Activated naive CD4-positive, alpha-beta T cell treated with anti-CD3 and anti-CD28 coated beads, Interleukin-2, amount 50 U/mL, for 72 hours (primary cell): ENCODE measurements around the gene SLC22A1. TPM values are rescaled to one million over a fixed set of nuclear protein-coding genes. Genes with fewer than 3 reads are reported as not detected.

Experiments
- ATAC-seq, 2 donors: fragments of 150-1000 bp; cut with Tn5 transposase; 2 replicates each; pipeline ENCODE4 v1.10.0; 2021; ENCODE audit warnings: mild to moderate bottlenecking in 2 of 2, moderate library complexity in 2 of 2
- DNase-seq, 2 donors: peaks; one replicate each; pipeline ENCODE4 v3.0.0; 2021 to 2022; ENCODE audit warnings: low spot score in 2 of 2
- H3K27ac Mint-ChIP-seq, 2 donors: one replicate each; pipeline ENCODE4 v1.8.0; 2022; ENCODE audit warnings: mild to moderate bottlenecking in 2 of 2, mixed read lengths in 2 of 2
- H3K36me3 Mint-ChIP-seq, 2 donors: one replicate each; pipeline ENCODE4 v1.8.0; 2022; ENCODE audit warnings: mixed read lengths in 2 of 2
- H3K9me3 Mint-ChIP-seq, 2 donors: one replicate each; pipeline ENCODE4 v1.8.0; 2022; ENCODE audit warnings: mixed read lengths in 2 of 2
- total RNA-seq, 2 donors: library from RNA; stranded (reverse); gene quantifications; one replicate each; pipeline ENCODE4 v1.2.3, GENCODE V29; 2022

Gene SLC22A1
- total RNA-seq, 2 donors from 2014 or later: 1.2 TPM; not detected in 1

DNA sequence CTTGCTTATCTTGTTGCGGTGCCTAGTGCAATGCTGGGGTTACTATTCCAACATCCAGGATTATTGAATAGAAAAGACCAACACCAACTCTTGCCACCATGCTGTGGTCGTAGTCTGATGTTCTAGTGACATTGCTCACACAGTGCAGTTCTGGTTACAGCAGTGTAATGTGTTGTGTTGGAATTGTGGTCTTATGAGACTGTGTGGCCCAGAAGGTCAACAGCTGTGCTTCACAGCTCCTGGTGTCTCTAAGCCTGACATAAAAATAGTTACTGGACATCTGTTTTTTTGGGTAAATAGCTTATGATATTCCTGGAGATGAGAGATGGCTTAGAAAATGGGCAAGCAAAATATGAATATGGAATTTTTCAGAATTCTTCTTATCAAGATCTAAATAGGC, 79.4 kb downstream of the SLC22A1 start:
- Mint-ChIP-seq H3K9me3 (peaks cover 3 to 11% of the 10 kb centered on the region in 2 donors), H3K36me3 (peaks cover 0 to 6% of the 10 kb centered on the region in 2 donors), H3K27ac (no peak overlapping the region)
- DNase-seq (no peak), ATAC-seq (no peak)

DNA sequence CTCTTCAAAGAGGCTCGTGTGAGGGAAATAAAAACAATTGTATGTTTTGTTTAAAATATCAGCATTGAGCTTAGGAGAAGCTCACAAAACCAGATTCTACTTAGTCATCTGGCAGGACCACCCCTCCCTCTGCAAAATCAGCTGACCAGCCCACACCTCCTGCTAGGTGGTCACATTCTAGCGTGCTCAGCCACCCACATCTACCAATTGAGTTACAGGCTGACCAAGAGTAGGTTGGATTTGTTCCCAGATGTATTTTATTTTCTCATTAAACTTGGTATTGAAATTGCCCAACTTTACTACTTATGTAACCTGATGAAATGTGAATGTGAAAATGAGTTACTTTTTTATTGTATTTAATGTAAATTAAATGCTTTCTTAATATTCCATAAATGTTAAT, 80.8 kb downstream of the SLC22A1 start:
- ATAC-seq (no peak), DNase-seq (no peak)
- Mint-ChIP-seq H3K36me3 (no peaks in the 10 kb centered on the region), H3K9me3 (peaks cover 4 to 11% of the 10 kb centered on the region in 2 donors), H3K27ac (no peak overlapping the region)

DNA sequence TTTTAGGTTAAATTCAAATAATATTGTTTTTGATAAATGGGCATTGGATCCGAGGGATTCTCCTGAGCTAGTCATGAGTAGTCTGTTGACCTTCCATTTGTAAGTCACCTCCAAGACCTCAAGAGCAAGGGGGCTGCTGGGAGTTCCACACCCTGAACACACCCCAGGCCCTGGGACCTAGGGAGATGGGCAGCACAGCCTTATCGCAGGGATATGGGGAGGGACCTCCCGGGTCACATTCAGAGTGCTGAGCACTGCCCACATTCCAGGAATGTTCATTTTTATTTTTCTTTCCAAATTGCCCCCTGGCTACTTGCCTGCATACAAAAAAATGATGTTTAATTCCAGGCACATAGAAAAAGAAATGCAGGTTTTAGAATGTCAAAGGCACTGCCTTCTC, 81.5 kb downstream of the SLC22A1 start:
- Mint-ChIP-seq H3K27ac (no peak overlapping the region), H3K9me3 (peaks cover 4 to 16% of the 10 kb centered on the region in 2 donors), H3K36me3 (peaks cover 5% of the 10 kb centered on the region in 2 donors)
- DNase-seq (no peak), ATAC-seq (no peak)

DNA sequence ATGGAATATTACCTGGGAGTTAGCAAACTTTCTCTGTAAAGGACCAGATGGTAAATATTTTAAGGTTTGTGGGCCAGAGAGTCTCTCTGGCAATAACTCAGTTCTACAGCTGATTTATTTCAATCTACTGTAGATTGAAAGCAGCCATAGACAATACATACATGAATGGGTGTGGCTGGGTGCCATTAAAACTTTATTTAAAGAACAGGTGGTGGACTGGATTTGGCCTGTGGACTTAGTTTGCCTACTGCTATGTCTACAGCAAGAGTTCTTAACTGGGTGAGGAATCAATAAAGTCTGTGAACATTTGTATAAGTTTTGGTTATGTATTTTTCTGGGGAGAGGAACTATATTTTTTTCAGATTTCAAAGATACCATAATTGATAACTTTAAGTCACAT, 81.9 kb downstream of the SLC22A1 start:
- peaks cover 6% of the 10 kb centered on the region in 2 donors for H3K36me3 Mint-ChIP-seq
- no peak overlapping the region for H3K27ac Mint-ChIP-seq
- DNase-seq (no peak), ATAC-seq (no peak)
- H3K9me3 Mint-ChIP-seq: peaks cover 4 to 17% of the 10 kb centered on the region in 2 donors

DNA sequence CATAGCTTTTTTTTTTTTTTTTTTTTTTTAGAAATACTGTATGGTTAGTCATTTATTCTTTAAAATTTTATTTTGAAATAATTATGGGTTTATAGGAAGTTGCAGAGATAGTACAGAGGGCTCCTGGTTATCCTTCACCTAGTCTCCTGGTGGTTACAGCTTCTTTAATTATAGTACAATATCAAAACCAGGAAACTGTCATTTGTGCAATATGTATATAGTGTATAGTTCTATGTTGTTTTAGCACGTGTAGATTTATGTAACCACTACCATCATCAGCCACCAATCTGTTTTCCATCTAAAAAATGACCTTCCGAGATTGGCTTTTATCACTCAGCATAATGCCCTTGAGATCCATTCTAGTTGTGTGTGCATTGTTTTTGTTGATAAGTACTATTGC, 82.3 kb downstream of the SLC22A1 start:
- Mint-ChIP-seq H3K27ac (no peak overlapping the region), H3K36me3 (peaks cover 6% of the 10 kb centered on the region in 2 donors), H3K9me3 (peaks cover 4 to 17% of the 10 kb centered on the region in 2 donors)
- DNase-seq: no peak
- no peak for ATAC-seq

DNA sequence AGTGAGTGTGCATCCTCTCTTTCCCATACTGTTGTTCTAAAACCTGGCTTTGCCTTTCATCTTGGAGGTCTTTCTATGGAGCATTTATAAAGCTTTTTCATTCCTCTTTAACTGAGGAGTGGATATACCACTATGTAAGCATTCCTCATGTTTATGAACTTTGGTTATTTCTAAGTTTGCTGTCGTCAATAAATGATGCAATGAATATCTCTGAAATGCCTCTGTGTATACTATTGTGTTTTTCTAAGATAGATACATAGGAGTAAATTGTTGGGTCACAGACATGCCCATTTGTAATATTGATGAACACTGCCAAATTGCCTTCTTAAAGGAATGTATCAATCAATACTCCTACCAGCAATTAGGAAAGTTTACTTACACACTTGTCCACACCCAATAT, 83.1 kb downstream of the SLC22A1 start:
- peaks cover 4 to 17% of the 10 kb centered on the region in 2 donors for H3K9me3 Mint-ChIP-seq
- DNase-seq (no peak), ATAC-seq (no peak)
- H3K27ac Mint-ChIP-seq: no peak overlapping the region
- H3K36me3 Mint-ChIP-seq: peaks cover 6% of the 10 kb centered on the region in 2 donors

GRCh38 chr6:160207618-160208017, 86.0 kb downstream of the SLC22A1 start:
- Mint-ChIP-seq H3K36me3 (peaks cover 6 to 12% of the 10 kb centered on the region in 2 donors), H3K27ac (no peak overlapping the region), H3K9me3 (peaks cover 8 to 20% of the 10 kb centered on the region in 2 donors)
- ATAC-seq (no peak), DNase-seq (no peak)

Other genes with a start within 250 kb of the SLC22A1 start
- gene MAS1, start 230.8 kb upstream of the SLC22A1 start, total RNA-seq: under 1 TPM in 1 of 2 donors, not detected in 1; 0.02 TPM
- 100 to 1,000 TPM in 1 of 2 donors, 10 to 100 TPM in 1; 73.8 to 105 TPM for gene IGF2R, start 152.7 kb upstream of the SLC22A1 start, total RNA-seq
- gene SLC22A2, start 137.0 kb downstream of the SLC22A1 start, total RNA-seq: not detected
- gene SLC22A3, start 226.6 kb downstream of the SLC22A1 start, total RNA-seq: not detected